Epithelial cell of esophagus (primary cell): ENCODE measurements around the gene MYRIP.

Source experiments
- DNase-seq: peaks from one replicate; pipeline ENCODE4 v3.0.0; 2010; ENCODE audit warnings: low read depth
- H3K4me3 ChIP-seq: 2 replicates; pipeline ENCODE4 v1.5.1; 2011; ENCODE audit warnings: mild to moderate bottlenecking, low read length, control low read depth
- TF ChIP-seq, protein P1 (sequence below): IDR thresholded peaks from 2 replicates; pipeline ENCODE4 v1.5.1; 2011; ENCODE audit warnings: low read depth, mild to moderate bottlenecking, low read length, control low read depth, inconsistent platforms; ENCODE audit not compliant: insufficient read depth; ENCODE audit errors: missing control alignments

Gene MYRIP

GRCh38 chr3:40191850-40192448 is 382.5 kb downstream of the MYRIP start:
- TF ChIP-seq, protein P1, sequence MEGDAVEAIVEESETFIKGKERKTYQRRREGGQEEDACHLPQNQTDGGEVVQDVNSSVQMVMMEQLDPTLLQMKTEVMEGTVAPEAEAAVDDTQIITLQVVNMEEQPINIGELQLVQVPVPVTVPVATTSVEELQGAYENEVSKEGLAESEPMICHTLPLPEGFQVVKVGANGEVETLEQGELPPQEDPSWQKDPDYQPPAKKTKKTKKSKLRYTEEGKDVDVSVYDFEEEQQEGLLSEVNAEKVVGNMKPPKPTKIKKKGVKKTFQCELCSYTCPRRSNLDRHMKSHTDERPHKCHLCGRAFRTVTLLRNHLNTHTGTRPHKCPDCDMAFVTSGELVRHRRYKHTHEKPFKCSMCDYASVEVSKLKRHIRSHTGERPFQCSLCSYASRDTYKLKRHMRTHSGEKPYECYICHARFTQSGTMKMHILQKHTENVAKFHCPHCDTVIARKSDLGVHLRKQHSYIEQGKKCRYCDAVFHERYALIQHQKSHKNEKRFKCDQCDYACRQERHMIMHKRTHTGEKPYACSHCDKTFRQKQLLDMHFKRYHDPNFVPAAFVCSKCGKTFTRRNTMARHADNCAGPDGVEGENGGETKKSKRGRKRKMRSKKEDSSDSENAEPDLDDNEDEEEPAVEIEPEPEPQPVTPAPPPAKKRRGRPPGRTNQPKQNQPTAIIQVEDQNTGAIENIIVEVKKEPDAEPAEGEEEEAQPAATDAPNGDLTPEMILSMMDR, result peak; percentile 96
- peak; percentile 58 for DNase-seq
- no peak overlapping the region for H3K4me3 ChIP-seq

DNA sequence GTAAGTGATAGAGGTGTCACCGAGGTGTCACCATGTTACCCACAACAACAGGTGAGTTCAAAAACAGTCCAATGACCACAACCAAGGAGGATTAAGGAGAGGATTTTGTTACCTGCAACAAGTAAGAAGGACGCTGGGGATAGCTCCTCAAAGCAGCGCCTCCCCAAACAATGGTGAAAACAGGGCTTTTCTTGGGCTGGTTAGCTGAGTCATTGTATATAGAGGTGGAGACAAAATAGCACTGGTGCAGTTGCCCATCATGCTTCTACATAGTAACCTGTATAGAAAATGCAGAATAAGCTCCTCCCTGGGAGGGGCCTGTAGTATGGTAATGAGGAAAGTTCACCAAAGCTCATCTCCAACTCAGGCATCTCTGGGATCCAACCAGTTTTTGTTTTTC is 383.2 kb downstream of the MYRIP start:
- TF ChIP-seq, protein P1, result no peak
- no peak overlapping the region for H3K4me3 ChIP-seq
- peak; percentile 24 for DNase-seq

GRCh38 chr3:40196966-40197365 is 387.6 kb downstream of the MYRIP start:
- TF ChIP-seq, protein P1, result no peak
- no peak for DNase-seq
- no peak overlapping the region for H3K4me3 ChIP-seq

GRCh38 chr3:40200692-40201316 is 391.4 kb downstream of the MYRIP start:
- DNase-seq, result no peak
- TF ChIP-seq, protein P1, result no peak
- H3K4me3 ChIP-seq, result no peak overlapping the region

GRCh38 chr3:40201770-40202169 is 392.4 kb downstream of the MYRIP start:
- DNase-seq, result no peak
- TF ChIP-seq, protein P1, result no peak
- no peak overlapping the region for H3K4me3 ChIP-seq

DNA sequence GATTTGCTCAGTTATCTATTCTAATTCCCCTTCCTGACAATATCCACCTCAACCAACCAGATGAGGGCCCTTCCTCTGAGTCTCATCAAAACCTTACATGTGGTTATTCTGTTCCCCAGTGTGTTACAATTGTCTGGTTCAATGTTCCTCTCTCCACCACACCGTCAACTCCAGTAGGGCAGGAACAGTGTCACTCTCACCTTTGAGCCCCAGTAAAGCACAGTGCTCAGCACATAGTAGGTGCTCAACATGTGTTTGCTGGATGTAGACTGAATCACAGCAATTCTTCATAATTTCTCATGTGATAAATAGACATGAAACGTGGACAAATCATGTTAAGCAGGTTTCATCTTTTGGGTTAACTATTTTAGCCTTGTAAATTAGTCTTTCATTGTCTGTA is 397.1 kb downstream of the MYRIP start:
- TF ChIP-seq, protein P1, result no peak
- DNase-seq, result no peak
- no peak overlapping the region for H3K4me3 ChIP-seq

GRCh38 chr3:40207796-40208195 is 398.4 kb downstream of the MYRIP start:
- H3K4me3 ChIP-seq, result no peak overlapping the region
- DNase-seq, result peak; percentile 27
- TF ChIP-seq, protein P1, result no peak
